ENCODE results near the gene ANXA6. TPM values are rescaled to one million over a fixed set of nuclear protein-coding genes. Genes with fewer than 3 reads are reported as not detected.

ANXA6 gene
- total and polyA plus RNA-seq, 2 of the 4 experiments (the other 2 are of a cell fraction) = 355 to 610 TPM

DNA sequence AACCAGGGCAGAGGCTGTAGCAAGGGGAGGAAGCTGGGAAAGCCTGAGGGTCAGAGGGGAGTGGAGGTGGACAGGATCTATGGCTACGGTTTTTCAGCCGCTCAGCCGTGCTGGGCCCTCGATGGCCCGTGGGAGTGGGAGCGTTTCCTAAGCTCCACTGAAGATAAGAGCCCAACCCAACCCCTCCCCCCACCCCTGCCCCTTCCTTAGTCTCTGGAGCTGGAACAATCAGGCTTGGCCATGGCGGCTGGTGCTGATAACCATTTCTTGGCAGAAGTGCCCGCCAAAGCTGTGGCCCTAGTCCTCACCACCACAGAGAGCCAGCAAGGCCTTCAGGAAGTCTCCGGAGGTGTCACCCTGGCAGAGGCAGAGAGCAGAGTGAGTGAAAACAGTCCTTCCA, 56.4 kb downstream of the ANXA6 start:
- CTCF ChIA-PET = no interaction called here

More for the DNA sequence above, 56.4 kb downstream of the ANXA6 start:
- H3K4me1 ChIP-seq (ENCODE audit: control insufficient read depth, insufficient read depth, low read length) = peaks cover 9% of the 10 kb centered on the region; the same call in 1 of the 2 replicates
- no peak for TF ChIP-seq ELK1 (IDR thresholded peaks at IDR 0.05; ENCODE audit: borderline replicate concordance, low read depth, low read length)
- TF ChIP-seq MAFK (IDR thresholded peaks at IDR 0.05; ENCODE audit: low read depth, low read length) = no peak
- no peak for TF ChIP-seq NFE2L2 (IDR thresholded peaks at IDR 0.05; ENCODE audit: low read depth, low read length)
- TF ChIP-seq POLR2A (IDR thresholded peaks at IDR 0.05; ENCODE audit: low read depth, low read length) = no peak
- no peak for TF ChIP-seq MXI1 (IDR thresholded peaks at IDR 0.05; ENCODE audit: borderline replicate concordance, low read depth, low read length)
- TF ChIP-seq RFX5 (IDR thresholded peaks at IDR 0.05; ENCODE audit: low read depth, low read length) = no peak
- no peak for TF ChIP-seq MAZ (IDR thresholded peaks at IDR 0.05; ENCODE audit: borderline replicate concordance, low read depth, low read length)
- TF ChIP-seq CEBPB (IDR thresholded peaks at IDR 0.05; ENCODE audit: low read depth, low read length) = no peak
- TF ChIP-seq SMC3 (IDR thresholded peaks at IDR 0.05; ENCODE audit: low read depth, low read length) = no peak
- no peak for TF ChIP-seq RAD21 (IDR thresholded peaks at IDR 0.05; ENCODE audit: low read length)
- no peak for TF ChIP-seq CHD1 (IDR thresholded peaks at IDR 0.05; ENCODE audit: low read depth, low read length)
- TF ChIP-seq FOS (IDR thresholded peaks at IDR 0.05; ENCODE audit: low read depth, low read length) = no peak
- TF ChIP-seq USF2 (IDR thresholded peaks at IDR 0.05; ENCODE audit: low read depth, low read length) = no peak
- no peak for TF ChIP-seq RCOR1 (IDR thresholded peaks at IDR 0.05; ENCODE audit: insufficient replicate concordance, low read length)
- no peak for TF ChIP-seq CTCF (conservative IDR thresholded peaks at IDR 0.05; ENCODE audit: low read depth, low read length)
- no peak for TF ChIP-seq BHLHE40 (IDR thresholded peaks at IDR 0.05; ENCODE audit: low read depth, low read length)
- in situ Hi-C loops (cut with MboI; ENCODE audit: low sequenced_read_pairs) = no loop called here
- dilution Hi-C loops (cut with HindIII; ENCODE audit: low sequenced_read_pairs, unreplicated experiment) = no loop called here
- no peak overlapping the region for H2BK5ac ChIP-seq (ENCODE audit: low read depth, low read length, poor library complexity, severe bottlenecking)
- H3K9me1 ChIP-seq (ENCODE audit: insufficient read depth, low read length) = peaks cover 24% of the 10 kb centered on the region
- H3K27ac ChIP-seq (ENCODE audit: insufficient read depth, low read length) = no peak overlapping the region
- H3K79me1 ChIP-seq (ENCODE audit: low read depth in 1 of 2, low read length in 2 of 2) = peaks cover 8 to 28% of the 10 kb centered on the region in 2 experiments; a peak in 3 of 4 replicates
- no peak for DNase-seq
- no peak overlapping the region for H3K23ac ChIP-seq (ENCODE audit: low read depth, low read length)
- BruUV-seq (replicated peaks) = no TSS peak
- no peak overlapping the region for H2AFZ ChIP-seq (replicated peaks; ENCODE audit: low read length, poor library complexity)
- no peak overlapping the region for H2AK5ac ChIP-seq (ENCODE audit: low read depth, low read length)
- peaks cover 49% of the 10 kb centered on the region for H3K36me3 ChIP-seq (ENCODE audit: control insufficient read depth, insufficient read depth, low read length)
- H4K8ac ChIP-seq (ENCODE audit: low read depth in 2 of 2, low read length in 2 of 2) = no peak overlapping the region
- H2BK20ac ChIP-seq (ENCODE audit: low read depth, low read length) = no peak overlapping the region
- no CpG with 5 or more reads among the region's 9 CpGs for WGBS, 2 experiments (ENCODE audit: extremely low coverage in 2 of 2, insufficient read length in 1 of 2)
- POLR2A ChIA-PET (ENCODE audit: unreplicated experiment) = no interaction called here
- no peak overlapping the region for H3K14ac ChIP-seq (replicated peaks; ENCODE audit: low read depth, low read length)
- no peak overlapping the region for H4K5ac ChIP-seq (ENCODE audit: low read depth, low read length)
- no peaks in the 10 kb centered on the region for H3K27me3 ChIP-seq (ENCODE audit: control insufficient read depth, insufficient read depth, low read length)
- no peak overlapping the region for H4K91ac ChIP-seq (ENCODE audit: insufficient read depth, low read depth, low read length)
- no peak overlapping the region for H3K4me2 ChIP-seq (ENCODE audit: low read depth, low read length)
- no peak overlapping the region for H3K56ac ChIP-seq (ENCODE audit: extremely low read depth, insufficient read depth, low read length)
- H3K4ac ChIP-seq (ENCODE audit: low read depth, low read length) = no peak overlapping the region
- H2BK15ac ChIP-seq (ENCODE audit: low read depth, low read length) = no peak overlapping the region
- H2AK9ac ChIP-seq (replicated peaks; ENCODE audit: low read depth, low read length, poor library complexity) = no peak overlapping the region
- no peak overlapping the region for H2BK120ac ChIP-seq (ENCODE audit: low read depth, low read length)
- no peak overlapping the region for H3K9ac ChIP-seq (ENCODE audit: low read depth, low read length)
- peaks cover 5% of the 10 kb centered on the region; the same call in 1 of the 2 replicates for H4K20me1 ChIP-seq (ENCODE audit: insufficient read depth, low read length)
- H3K4me3 ChIP-seq (ENCODE audit: insufficient read depth, low read depth, low read length) = no peak overlapping the region
- ATAC-seq (ENCODE audit: low read depth) = no peak
- no peak overlapping the region for H3K18ac ChIP-seq (ENCODE audit: low read depth, low read length)
- intact Hi-C loops (cut with micrococcal nuclease) = no loop called here
- H3K9me3 ChIP-seq (ENCODE audit: control insufficient read depth, insufficient read depth, low read length) = no peaks in the 10 kb centered on the region

Data from IMR-90 (cell line).